HUDEP-2 (cell line): Measurements from ENCODE around the gene CNOT1.

Experiments used
- DNase-seq, 76 experiments: peaks; one replicate each; lab custom pipeline; 2025; ENCODE audit not compliant: unreplicated experiment in 76 of 76; lab: John Stamatoyannopoulos, UW

The CNOT1 gene

DNA sequence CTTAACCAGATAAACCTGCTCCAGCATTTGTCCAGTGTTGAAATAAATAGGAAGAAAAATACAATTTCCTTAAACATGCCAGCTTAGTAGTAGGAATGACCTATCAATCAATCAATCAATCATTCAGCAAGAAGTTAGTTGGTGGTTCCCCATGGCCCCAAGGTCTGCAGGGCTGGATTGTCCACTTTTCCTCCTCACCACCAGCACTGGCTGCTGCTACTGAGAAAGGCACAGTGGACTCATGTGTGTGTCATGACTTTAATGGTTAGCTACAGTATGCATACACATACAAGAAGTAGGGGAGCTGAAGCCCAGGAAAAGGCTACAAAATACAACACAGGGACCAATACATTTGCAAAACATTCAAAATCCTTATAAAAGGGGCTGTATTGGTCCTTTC, 109.9 kb downstream of the CNOT1 start:
- DNase-seq, result no peak

DNA sequence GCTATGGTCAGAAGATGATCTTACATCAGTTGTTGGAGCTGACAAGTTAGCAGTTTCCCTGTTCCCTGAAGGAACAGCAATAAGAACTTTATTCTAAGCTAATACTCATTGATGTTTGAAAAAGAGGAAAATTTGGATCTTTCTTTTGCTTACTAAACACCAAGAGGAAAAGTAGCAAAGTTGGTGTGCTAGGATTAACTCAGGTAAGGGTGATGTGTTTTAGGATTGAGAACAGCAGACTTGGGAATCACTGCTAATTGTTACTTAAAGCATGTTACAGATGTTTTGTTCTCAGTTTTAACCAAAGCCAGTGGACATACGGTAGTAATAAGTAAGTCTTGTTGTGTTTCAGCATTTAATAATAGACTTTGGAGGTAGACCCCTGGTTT, 110.7 kb downstream of the CNOT1 start:
- no peak for DNase-seq

DNA sequence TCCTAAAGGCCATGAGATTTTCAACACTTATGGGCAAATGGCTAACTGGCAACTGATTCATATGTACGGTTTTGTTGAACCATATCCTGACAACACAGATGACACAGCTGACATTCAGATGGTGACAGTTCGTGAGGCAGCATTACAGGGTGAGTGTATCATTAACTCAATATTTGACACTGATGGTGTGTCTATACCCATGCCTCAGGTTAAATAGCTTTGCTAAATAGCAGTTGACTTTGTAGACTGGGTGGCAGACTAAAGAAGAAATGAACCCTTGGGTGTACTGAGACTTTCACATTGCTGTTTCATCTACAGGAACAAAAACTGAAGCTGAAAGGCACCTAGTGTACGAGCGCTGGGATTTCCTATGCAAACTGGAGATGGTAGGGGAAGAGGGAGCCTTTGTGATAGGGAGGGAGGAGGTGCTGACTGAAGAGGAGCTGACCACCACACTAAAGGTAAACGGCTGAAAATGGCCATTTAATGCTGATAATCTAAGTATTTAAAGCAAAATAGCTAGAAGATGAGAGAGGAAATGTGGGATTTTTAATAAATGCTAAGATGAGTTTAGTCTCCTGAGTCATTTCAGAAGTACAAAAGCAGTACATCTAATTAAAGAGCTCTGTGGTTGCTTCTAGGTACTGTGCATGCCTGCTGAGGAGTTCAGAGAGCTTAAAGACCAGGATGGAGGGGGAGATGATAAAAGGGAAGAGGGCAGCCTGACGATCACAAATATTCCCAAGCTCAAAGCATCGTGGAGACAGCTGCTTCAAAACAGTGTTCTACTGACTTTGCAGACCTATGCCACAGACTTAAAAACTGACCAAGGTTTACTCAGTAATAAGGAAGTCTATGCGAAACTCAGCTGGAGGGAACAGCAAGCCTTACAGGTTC, 111.3 kb downstream of the CNOT1 start:
- DNase-seq, result no peak

DNA sequence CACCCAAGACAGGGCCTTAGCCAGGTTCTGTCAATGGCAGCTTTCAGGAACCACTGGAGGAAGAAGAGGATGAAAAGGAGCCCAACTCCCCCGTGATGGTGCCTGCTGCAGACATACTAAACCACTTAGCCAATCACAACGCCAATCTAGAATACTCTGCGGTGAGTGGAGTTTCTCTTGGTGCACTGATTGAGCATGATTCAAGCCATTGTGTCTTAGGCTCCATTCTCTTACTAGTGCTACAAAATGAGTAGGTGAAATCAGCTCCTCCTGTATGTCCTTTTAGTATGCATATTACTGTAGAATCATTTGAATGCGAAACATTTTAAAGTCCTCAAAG, 112.9 kb downstream of the CNOT1 start:
- DNase-seq, result peak in 3 of 76 experiments; percentile 3 to 16 (median 14)

DNA sequence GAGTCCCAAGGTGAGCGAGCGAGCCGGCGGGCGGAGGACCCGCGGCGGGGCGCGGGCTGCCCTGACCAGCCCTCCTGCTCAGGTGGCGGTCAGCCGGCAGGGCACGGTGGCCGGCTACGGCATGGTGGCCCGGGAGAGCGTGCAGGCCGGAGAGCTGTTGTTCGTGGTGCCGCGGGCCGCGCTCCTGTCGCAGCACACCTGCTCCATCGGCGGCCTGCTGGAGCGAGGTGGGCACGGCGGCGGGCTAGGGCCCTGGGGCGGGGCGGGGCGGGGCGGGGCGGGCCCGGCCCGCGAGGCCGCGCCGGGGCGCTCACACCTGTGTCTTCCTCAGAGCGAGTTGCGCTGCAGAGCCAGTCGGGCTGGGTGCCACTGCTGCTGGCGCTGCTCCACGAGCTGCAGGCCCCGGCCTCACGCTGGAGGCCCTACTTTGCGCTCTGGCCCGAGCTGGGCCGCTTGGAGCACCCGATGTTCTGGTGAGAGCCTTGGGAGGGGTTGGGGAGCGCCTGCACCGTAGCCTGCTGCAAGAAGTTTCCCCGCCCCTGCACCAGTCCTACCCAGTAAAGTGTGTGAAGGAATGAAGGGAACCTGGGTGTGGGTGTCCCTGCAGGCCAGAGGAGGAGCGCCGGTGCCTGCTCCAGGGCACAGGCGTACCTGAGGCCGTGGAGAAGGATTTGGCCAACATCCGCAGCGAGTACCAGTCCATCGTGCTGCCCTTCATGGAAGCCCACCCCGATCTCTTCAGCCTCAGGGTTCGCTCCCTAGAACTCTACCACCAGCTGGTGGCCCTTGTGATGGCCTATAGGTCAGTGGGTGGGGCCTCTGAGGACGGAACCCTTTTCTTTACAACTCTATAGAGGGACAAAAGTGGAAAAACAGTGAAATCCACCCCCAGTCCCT, 113.5 kb downstream of the CNOT1 start:
- DNase-seq, result peak in 19 of 76 experiments; percentile 6 to 53 (median 25)

DNA sequence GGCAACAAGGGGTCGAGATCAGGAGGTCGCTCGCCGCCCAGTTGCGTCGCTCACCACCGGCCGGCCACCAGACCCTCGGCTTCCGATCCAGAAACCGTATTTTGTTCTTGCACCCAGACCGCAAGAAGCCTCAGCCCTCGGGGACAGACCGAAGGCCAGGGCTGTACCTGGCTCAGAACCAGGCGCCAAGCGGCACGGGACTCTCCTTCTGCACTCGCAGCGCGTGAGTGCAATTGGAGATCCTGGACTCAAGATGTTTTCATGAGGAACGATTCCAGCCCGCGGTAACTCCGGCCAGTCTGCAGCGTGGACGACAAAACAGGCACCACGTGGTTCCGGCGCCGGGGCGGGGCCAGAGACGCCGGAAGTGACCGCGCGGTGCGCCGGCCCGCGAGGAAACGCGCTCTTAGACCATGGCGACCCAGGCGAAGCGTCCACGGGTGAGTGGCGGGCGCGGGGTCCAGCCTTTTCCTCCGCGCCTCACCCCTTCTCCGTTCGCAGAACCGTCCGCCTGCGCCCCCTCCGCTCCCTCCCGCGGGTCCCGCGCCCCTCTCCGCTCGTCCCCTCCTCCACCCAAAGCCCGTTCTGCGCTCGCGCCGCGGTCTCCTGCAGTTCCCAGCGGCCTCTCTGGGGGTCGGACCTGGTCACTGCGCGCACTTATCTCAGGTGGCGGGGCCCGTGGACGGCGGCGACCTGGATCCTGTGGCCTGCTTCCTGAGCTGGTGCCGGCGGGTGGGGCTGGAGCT, 114.3 kb downstream of the CNOT1 start, which contains the start of gene SETD6:
Gene SETD6 (plus strand): TSS at position 393 of the 746 bp plus-strand sequence. CDS start 21 bp downstream, at position 414.
- peak in 74 of 76 experiments; percentile 32 to 90 (median 75) for DNase-seq

DNA sequence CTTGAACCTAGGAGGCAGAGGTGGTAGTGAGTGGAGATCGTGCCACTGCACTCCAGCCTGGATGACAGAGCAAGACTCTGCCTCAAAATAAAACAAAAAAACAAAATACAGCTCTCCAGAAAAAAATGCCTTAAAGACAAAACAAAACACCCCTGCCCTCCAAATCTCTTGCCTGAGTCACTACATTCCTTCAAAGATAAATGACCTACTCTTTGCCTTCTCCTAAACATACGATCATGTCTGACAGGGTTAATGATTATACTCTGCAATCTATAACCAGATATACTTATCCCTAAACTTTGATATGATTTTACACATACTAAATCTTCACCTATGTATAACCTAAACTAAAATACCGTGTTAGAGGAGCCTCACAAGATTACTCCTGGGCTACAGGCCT, 115.8 kb downstream of the CNOT1 start:
- no peak for DNase-seq

DNA sequence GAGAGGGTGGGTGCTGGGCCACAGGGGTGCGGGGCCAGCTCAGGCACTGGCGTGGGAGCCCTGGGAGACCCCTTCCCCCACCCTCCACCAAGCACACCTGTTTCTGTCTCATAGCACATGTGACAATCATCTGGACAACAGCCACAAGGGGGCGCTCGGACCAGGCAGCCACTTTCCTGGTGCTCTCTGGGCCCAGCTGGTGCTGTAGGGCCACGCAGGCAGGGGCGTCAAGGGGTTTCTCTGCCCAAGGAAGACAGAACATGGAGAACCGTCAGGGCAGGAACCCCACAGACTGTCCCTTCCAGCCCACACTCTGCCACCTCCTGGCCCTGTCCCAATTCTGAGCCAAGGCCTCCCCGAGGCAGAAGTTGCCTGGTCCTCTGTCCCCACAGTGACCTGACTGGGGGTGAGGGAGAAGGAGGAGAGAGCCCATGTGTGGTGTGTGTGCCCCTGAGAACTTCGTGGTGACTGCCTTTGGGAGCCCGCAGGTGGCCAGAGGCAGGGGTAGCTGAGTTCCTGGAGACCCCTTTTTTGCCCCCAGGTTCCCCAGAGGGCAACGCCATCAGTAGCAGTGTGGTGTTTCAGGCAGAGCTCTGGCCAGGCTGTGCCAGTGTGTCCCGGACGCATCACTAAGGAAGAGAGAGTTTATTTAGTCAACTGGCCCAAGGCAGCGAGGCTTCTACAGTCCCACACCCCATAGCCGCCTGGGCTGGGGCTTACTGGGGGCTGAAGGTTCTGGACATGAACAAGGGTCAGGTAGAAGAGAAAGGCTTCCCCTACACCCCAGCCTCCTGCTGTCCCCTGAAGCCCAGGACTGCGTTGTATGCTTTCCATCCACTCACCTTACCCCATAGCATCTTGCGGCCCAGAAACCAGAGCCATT, 117.5 kb downstream of the CNOT1 start:
- DNase-seq, result peak in 69 of 76 experiments; percentile 18 to 84 (median 63)

DNA sequence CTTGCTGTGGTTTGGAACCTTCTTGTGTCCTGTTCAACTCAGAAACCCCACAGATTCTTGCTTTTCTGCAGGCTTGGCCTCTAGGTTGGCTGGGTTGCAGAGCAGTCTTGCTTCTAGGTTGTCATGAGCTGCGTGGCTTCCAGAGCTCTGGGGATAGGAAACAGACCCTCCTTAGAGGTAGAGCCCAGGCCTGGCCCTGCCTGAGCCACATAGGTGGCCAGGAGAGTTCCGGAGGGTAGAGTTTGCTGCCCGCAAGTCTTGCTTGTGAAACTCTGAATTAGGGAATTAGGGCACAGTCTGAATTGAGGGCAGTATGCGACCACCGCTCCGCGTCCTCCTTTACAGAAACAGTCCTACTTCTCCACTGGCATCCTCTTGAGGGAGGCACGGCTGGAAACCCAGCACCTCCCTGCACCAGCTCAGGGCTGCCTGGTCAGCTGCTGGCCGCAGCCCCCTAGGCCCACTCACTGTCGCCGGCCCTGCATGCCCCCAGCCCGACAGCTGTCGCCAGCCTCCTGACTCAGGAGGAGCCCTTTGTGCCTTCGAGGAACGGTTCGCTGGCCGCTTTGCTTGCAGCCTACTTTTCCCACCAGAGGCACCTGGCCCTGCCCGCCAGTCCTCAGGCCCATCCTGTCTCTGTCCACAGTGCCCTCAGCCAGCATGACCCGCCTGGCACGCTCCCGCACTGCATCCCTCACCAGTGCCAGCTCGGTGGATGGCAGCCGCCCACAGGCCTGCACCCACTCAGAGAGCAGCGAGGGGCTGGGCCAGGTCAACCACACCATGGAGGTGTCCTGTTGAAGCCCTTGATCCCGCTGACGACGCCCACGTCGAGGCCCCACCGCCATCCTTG, 118.6 kb downstream of the CNOT1 start:
- DNase-seq, result no peak

DNA sequence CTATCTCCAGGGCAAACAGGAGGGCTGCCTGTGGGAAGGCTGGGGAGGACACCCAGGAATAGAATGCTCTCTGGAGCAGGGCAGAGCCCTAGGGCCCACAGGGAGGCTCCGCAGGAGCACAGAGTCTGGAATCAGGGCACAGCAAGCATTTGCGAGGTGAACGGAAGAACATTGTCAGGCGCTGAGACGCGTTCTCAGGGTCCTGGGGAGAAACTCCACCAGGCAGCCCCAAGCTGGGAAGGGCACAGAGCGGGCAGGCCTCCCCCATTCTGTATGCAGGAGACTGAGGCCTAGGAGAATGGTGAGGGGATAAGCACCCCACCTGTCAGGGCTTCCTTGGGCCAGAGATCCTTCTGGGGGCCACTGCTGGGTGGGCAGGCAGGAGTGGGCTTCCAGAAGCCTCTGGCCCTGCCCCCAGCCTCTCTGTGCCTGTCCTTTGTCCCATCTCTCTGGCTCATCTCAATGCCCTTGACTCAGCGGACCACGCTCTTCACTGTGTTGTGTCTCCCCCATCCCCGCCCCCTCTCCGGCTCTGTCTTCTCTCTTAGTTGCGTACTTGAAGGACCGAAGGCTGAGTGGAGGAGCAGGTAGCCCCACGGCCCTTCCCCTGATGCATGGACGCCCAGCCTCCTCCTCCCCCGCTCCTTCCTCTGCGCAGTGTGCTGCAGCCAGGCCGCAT, 119.4 kb downstream of the CNOT1 start:
- no peak for DNase-seq

DNA sequence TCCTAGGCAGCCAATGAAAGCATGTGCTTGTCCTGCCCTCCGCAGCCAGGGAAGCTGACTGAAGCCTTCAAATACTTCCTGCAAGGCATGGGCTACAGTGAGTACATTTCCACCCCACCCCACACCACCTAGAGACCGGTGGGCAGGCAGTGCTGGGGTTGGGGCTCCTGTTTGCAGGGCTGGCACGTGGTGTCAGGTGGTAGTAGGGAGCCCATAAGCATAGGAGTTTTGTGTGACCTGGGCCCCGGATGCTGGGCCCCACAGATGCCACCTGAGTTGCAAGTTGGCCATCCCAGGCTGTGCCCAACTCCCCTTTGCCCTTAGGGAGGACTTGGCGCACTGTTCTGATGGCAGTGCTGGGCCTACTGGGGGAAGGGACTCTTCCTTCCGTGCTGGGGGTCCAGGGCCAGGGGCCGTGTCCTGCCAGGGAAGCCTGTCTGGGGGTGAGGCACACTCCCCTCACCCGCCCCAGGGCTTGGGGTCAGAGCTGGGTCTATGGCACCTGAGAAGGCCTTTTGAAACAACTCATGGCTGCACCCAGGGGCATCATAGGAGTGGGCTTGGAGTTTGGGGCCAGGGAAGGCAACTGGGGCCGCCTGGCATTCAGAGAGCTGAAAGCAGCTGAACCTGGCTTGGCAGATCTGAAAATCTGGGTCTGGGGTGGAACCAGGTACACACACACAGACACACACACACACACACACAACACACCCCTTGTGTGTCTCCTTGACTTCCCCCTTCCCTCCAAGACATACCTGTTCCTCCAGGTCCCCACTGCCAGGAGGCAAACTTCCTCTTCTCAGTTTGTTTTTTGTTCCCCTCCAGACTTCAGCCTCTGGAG, 120.2 kb downstream of the CNOT1 start:
- no peak for DNase-seq

DNA sequence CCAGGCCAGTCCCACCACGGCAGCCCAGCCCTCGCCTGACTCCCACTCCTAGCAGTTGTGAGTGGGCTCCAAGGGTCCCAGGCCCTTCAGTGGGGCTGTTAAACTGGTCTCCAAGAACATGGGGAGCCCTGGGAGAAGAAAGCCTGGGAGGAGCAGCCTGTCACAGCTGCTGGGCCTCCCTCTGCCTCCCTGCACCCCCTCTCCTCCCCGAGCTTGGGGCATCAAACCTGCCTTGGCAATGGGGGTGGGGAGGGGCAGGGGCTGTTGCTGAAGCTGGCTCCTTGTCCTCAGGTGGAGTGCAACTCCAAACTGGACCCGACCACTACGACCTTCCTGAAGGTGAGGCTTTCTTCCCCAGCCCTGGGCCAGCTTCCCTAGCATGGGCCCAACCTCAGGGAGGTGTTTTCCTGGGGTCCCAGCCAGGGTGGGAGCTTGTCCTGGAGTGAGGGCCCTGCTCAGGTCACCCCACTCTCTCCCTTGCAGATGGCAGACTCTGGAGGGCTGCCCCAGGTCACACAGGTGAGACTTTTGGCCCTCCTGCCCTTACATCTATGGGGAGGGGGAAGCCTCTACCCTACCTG, 120.9 kb downstream of the CNOT1 start:
- no peak for DNase-seq

DNA sequence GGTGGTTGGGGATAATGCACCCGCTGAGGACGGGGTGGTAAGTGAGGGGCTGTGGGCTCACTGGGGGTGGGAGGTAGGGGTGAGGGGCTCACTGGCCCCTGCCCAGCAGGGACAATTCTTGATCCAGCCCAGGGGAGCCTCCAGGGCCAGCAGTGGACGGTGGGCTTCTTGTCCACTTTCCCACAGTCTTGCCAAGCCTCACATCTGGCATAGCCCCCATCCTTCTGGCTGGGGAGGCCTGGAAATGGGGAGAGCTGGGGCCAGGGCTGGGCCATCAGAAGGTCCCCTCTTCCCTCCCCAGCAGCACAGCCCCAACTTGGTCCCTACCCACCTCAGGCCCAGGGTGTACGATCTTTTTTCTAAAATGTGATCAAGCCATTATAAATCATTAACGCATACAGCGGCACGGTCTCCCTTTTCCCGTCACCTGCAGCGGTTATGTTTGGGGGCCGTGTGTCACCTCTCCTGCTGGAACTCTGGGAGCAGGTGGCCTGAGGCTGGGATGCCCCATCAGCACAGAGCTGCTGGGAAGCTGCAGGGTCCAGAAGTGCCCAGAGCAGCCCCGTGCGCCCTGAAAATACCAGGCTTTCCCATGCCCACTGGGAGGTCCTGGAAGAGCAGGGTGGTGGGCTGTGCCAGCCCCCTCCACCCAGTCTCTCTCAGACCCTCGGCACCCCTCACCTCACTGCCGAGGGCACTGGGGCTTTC, 121.5 kb downstream of the CNOT1 start:
- no peak for DNase-seq

DNA sequence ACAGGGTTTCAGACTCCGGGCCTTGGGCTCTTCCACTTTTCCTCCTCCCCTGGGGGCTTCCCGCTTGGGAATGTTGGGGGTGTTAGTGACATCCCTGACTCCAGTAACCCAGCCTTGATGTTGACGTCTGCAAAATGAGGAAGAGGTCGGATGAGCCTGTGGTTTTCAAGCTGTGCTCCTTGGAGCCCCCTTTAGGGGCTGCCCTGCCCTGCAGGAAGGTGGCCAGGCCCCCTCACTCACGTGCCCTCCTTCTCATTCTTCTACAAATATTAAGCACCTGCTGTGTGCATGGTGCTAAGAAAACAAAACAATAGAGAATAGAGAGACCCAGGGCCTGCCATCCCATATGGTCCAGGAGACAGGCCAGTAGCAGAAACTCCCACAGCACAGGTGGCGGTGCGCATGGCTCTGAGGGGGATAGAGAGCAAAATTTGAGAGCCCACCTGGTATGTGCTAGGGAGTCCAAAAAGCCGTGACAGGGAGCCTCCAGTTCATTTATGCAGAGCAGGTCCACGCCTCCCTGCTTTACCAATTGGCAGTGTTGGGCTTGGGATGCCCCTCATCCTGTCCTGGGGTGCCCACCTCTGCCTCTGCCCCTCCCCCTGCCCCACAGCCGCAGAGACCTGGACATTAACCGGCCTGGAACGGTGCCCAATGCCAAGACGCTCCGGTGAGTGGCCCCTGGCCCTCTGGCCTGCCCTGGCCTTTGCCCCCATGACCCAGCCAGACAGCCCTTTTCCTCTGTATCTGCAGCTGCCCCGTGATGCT, 122.2 kb downstream of the CNOT1 start:
- DNase-seq, result no peak

DNA sequence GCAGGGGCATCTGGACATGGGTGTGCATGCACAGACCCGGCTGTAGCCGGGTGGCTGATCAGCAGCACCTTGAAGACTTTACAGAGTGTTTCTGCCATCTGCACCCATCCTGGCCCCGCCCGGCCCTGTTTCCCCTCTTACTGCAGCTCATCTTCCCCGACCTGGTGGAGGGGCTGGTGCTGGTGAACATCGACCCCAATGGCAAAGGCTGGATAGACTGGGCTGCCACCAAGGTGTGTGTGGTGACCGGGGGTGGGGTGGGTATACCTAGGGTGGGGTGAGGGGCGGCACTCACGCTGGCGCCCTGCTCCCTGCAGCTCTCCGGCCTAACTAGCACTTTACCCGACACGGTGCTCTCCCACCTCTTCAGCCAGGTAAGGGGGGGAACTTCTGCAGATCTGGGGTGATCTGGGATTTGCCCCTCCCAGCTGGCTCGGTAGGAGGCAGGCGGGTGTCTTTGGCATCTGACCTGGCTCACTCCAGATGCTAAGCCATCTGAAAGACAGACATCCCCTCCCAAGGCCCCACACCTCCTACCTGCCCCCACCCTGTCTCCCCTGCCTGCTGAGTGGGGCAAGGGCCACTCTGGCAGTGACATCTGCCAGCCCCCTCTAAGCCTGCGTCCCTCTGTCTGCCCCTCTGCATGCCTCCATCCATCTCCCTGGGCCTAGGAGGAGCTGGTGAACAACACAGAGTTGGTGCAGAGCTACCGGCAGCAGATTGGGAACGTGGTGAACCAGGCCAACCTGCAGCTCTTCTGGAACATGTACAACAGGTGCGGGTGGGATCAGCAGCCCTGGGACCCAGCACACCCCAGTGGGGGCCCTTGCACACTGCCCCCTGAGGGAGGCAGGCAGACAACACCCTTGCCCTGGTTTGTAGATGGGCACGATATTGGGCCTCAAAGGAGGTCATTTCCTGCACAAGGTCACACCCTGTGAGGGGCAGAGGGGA, 123.1 kb downstream of the CNOT1 start:
- no peak for DNase-seq
